Measurements from ENCODE around the gene GNAQ. TPM values are rescaled to one million over a fixed set of nuclear protein-coding genes. Genes with fewer than 3 reads are reported as not detected.

The GNAQ gene
- total and polyA plus RNA-seq, 2 donors = 42.2 to 78.5 TPM

DNA sequence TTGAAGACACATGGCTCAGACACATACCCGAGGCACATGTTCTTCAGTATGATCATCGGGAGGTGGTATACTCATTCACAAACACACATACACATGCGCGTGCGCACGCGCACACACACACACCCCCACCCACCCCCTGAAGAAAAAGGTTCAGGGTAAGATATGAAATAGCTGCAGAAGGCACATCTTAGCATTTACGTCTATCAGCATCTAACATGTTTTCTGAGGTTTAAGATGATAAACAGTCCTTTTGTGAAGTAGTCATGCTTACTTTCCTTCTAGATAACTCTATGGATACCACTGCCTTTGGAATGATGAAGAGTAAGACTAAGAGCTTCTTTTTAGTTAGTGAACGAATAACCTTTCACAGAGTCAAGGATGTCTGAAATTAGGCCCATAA is 278.4 kb downstream of the GNAQ start:
- no peaks in the 10 kb centered on the region for H3K4me1 ChIP-seq (ENCODE audit: insufficient read depth)
- no peak overlapping the region for H3K4me3 ChIP-seq (ENCODE audit: low read depth, low read length)
- no peak for DNase-seq (ENCODE audit: extremely low spot score)
- no peak overlapping the region for H3K27ac ChIP-seq (ENCODE audit: low read depth)
- peaks cover 1% of the 10 kb centered on the region for H3K36me3 ChIP-seq (ENCODE audit: insufficient read depth)
- 95% methylated on average over 9 of the region's 9 CpGs for WGBS

DNA sequence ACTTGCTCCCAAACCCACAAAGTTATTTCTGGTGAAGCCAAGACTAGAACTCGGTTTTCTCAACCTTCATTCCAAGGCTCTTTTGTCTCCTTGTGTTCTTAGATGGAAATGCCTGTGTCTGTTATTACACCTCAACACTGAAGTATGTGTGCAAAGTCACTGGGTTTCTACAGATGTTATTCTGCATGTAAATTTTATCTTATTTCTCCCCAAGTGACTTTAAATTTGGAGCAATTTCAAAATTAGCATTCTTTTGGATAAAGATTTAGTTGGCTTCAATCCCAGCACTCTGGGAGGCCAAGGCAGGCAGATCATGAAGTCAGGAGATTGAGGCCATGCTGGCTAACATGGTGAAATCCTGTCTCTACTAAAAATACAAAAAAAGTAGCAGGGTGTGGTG is 279.1 kb downstream of the GNAQ start:
- WGBS = 23% methylated on average over 1 of the region's 1 CpG
- Histone ChIP-seq H3K27ac (ENCODE audit: low read depth) (no peak overlapping the region), H3K36me3 (ENCODE audit: insufficient read depth) (peaks cover 1% of the 10 kb centered on the region), H3K4me1 (ENCODE audit: insufficient read depth) (no peaks in the 10 kb centered on the region), H3K4me3 (ENCODE audit: low read depth, low read length) (no peak overlapping the region)
- no peak for DNase-seq (ENCODE audit: extremely low spot score)

GRCh38 chr9:77751341-77752091 is 280.1 kb downstream of the GNAQ start:
- Histone ChIP-seq H3K36me3 (ENCODE audit: insufficient read depth) (no peaks in the 10 kb centered on the region), H3K27ac (ENCODE audit: low read depth) (no peak overlapping the region), H3K4me3 (ENCODE audit: low read depth, low read length) (no peak overlapping the region), H3K4me1 (ENCODE audit: insufficient read depth) (no peaks in the 10 kb centered on the region)
- DNase-seq (ENCODE audit: extremely low spot score) = peak; percentile 51
- WGBS = 27% methylated on average over 8 of the region's 8 CpGs

GRCh38 chr9:77750981-77751340 is 280.6 kb downstream of the GNAQ start:
- Histone ChIP-seq H3K36me3 (ENCODE audit: insufficient read depth) (no peaks in the 10 kb centered on the region), H3K27ac (ENCODE audit: low read depth) (no peak overlapping the region), H3K4me1 (ENCODE audit: insufficient read depth) (no peaks in the 10 kb centered on the region), H3K4me3 (ENCODE audit: low read depth, low read length) (no peak overlapping the region)
- DNase-seq (ENCODE audit: extremely low spot score) = no peak
- WGBS = 100% methylated on average over 1 of the region's 1 CpG

DNA sequence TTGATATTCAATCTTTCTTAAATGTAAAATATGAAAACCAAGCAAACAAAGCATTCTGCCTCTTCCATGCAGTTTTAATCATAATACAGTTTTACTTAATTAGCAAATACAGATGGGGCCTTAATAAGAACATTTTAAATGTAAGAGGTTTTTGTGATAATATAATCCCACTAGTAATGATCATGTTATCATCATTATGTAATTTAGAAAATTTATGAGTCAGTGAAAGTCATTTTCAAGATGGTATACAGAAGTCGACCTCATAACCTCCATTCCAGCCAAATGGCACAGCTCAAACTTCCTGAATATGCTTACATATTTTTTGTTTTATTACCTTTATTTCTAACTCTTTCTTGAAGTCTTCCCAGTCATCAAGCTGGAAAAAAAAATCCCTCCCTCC is 281.3 kb downstream of the GNAQ start:
- WGBS = 36% methylated on average over 1 of the region's 1 CpG
- DNase-seq (ENCODE audit: extremely low spot score) = no peak
- Histone ChIP-seq H3K4me1 (ENCODE audit: insufficient read depth) (no peaks in the 10 kb centered on the region), H3K27ac (ENCODE audit: low read depth) (no peak overlapping the region), H3K4me3 (ENCODE audit: low read depth, low read length) (no peak overlapping the region), H3K36me3 (ENCODE audit: insufficient read depth) (no peaks in the 10 kb centered on the region)

DNA sequence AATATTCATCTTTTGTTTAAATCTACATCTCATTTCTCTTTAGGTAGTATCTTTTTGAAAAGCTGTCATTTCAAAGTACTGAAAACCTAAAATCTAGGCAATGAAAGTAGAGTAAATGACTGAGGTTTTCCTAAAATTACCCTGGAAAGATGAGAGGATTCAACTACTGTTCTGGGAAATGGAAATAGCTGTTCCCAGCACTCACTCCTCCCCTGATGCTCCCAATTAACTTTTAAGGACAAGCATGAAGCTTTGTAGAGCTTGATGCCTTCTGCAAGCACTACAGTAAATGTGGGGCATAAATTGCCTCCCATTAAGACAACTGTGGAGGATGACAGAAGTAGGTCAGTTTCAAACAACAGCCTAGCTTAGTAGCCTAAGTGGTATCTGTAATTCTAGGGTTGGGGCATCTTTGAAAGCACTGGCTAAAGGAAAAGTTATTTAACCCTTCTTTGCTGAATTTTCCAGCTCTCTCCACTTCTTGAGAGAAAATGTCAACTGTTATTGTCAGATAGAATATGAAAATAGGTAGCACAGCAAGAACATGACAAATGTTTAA is 283.3 kb downstream of the GNAQ start:
- no peaks in the 10 kb centered on the region for H3K4me1 ChIP-seq (ENCODE audit: insufficient read depth)
- H3K36me3 ChIP-seq (ENCODE audit: insufficient read depth) = no peaks in the 10 kb centered on the region
- H3K4me3 ChIP-seq (ENCODE audit: low read depth, low read length) = no peak overlapping the region
- DNase-seq (ENCODE audit: extremely low spot score) = no peak
- no peak overlapping the region for H3K27ac ChIP-seq (ENCODE audit: low read depth)

- Histone ChIP-seq H3K4me1 (ENCODE audit: insufficient read depth) (no peaks in the 10 kb centered on the region), H3K4me3 (ENCODE audit: low read depth, low read length) (no peak overlapping the region), H3K27ac (ENCODE audit: low read depth) (no peak overlapping the region), H3K36me3 (ENCODE audit: insufficient read depth) (no peaks in the 10 kb centered on the region)
- no peak for DNase-seq (ENCODE audit: extremely low spot score)
These were observed 284.4 kb downstream of the GNAQ start for GRCh38 chr9:77747163-77747562.

DNA sequence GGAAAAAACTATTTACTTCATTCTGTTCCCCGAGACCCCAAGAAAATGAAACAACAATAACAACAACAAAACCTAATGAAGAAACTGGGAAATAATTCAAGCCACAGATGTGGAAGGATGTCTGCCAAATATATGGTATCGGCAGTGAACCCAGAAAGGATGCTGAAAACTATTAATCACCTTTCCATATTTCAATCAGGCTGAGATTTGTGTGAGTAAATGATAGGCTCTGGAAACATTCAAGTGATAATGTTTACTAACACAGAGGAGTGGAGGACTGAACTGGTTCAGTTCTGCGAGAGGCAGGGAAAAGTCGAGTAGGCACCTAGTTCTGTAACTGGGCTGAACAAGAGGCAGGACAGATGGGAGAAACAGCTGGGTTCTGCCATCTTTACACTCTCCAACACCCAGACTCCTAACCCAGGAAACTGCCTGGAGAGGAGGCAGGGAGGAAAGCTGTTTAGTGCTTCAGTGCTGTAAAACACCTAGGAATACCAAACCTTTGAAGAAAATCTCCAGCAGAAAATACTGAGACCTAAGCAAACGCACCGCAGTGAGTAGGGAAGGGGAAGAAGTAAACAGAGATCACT is 286.7 kb downstream of the GNAQ start:
- H3K27ac ChIP-seq (ENCODE audit: low read depth) = no peak overlapping the region
- no peaks in the 10 kb centered on the region for H3K36me3 ChIP-seq (ENCODE audit: insufficient read depth)
- 70% methylated on average over 6 of the region's 6 CpGs for WGBS
- no peak overlapping the region for H3K4me3 ChIP-seq (ENCODE audit: low read depth, low read length)
- no peaks in the 10 kb centered on the region for H3K4me1 ChIP-seq (ENCODE audit: insufficient read depth)
- DNase-seq (ENCODE audit: extremely low spot score) = no peak

DNA sequence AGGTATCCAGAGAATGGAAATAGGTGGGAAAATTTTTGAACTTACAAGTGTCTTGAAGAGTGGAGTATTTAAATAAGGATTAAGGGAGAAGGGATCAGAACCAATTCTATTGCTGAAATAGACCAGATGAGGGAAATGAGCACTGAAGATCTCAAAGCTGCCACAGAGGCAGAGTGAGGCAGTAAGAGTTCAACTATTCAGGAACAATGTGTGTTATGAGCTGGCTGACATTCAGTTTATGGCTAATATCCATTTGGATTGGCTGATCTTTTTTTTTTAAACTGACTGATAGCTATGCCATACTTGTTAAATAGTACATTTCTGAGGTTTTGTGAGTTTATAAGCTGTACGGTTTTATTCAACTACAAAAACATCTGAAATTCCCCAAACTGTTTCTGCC is 288.2 kb downstream of the GNAQ start:
- WGBS = 49% methylated on average over 1 of the region's 1 CpG
- no peaks in the 10 kb centered on the region for H3K4me1 ChIP-seq (ENCODE audit: insufficient read depth)
- no peak for DNase-seq (ENCODE audit: extremely low spot score)
- no peak overlapping the region for H3K4me3 ChIP-seq (ENCODE audit: low read depth, low read length)
- no peaks in the 10 kb centered on the region for H3K36me3 ChIP-seq (ENCODE audit: insufficient read depth)
- H3K27ac ChIP-seq (ENCODE audit: low read depth) = no peak overlapping the region

- Histone ChIP-seq H3K4me3 (ENCODE audit: low read depth, low read length) (no peak overlapping the region), H3K36me3 (ENCODE audit: insufficient read depth) (no peaks in the 10 kb centered on the region), H3K4me1 (ENCODE audit: insufficient read depth) (peaks cover 2% of the 10 kb centered on the region), H3K27ac (ENCODE audit: low read depth) (no peak overlapping the region)
- no peak for DNase-seq (ENCODE audit: extremely low spot score)
- WGBS = 95% methylated on average over 4 of the region's 4 CpGs
These were observed 292.7 kb downstream of the GNAQ start for GRCh38 chr9:77738932-77739331.

GRCh38 chr9:77735494-77735893 is 296.1 kb downstream of the GNAQ start:
- Histone ChIP-seq H3K36me3 (ENCODE audit: insufficient read depth) (no peaks in the 10 kb centered on the region), H3K4me1 (ENCODE audit: insufficient read depth) (peaks cover 2% of the 10 kb centered on the region), H3K27ac (ENCODE audit: low read depth) (no peak overlapping the region), H3K4me3 (ENCODE audit: low read depth, low read length) (no peak overlapping the region)
- WGBS = 51% methylated on average over 5 of the region's 5 CpGs
- DNase-seq (ENCODE audit: extremely low spot score) = no peak

DNA sequence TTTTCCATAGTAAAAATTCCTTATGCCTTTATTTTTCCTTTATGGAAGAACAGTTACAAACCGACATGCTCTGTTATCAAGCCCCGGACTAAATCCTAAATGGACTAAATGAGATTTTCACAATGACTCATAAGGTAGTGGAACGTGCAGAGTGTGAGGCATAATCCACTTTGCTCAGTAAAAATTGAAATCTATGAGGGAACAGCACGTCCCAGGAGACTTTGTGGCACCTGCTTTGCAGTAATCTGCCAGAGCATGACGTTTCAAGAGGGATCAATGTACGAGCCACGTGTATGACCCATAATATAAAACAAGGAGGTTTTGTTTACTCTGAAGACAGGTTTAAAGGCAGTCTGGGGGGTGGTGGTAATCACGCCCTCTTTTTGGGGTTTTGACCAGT is 299.7 kb downstream of the GNAQ start:
- H3K36me3 ChIP-seq (ENCODE audit: insufficient read depth) = no peaks in the 10 kb centered on the region
- no peak for DNase-seq (ENCODE audit: extremely low spot score)
- WGBS = 42% methylated on average over 8 of the region's 8 CpGs
- peaks cover 2% of the 10 kb centered on the region for H3K4me1 ChIP-seq (ENCODE audit: insufficient read depth)
- no peak overlapping the region for H3K4me3 ChIP-seq (ENCODE audit: low read depth, low read length)
- H3K27ac ChIP-seq (ENCODE audit: low read depth) = no peak overlapping the region

DNA sequence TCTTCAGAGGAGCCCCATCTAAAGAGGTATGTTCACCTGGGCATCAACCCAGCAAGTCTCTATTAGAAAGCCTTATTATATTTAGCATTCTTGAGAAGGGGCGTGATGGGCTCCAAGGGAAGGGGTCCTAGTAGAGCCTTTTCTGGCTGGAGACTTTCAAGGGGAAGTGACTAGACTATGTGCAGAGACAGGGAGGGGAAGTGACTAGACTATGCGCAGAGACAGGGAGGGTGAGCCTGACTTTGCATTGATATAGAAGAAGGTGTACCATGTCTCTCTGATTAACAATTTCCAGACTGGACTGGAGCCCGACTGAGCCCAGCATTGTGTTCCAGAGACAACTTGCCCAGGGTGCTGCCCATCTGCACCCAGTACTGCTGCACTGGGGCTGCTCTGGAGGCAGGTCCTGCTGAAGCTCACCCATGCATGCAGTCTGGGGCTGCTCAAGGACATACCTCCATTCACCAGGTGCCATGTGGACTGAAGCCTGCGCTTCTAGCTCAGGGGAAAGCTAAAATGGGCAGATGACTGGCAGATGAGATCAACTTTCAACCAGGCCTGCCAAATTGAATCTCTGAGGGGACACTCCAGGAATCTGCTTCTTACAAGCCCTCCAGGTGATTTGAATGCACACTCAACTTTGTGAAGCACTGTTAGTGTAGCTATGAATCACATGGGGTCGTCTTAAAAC is 300.5 kb downstream of the GNAQ start:
- 86% methylated on average over 5 of the region's 5 CpGs for WGBS
- peaks cover 2% of the 10 kb centered on the region for H3K4me1 ChIP-seq (ENCODE audit: insufficient read depth)
- no peak overlapping the region for H3K4me3 ChIP-seq (ENCODE audit: low read depth, low read length)
- no peak for DNase-seq (ENCODE audit: extremely low spot score)
- no peak overlapping the region for H3K27ac ChIP-seq (ENCODE audit: low read depth)
- no peaks in the 10 kb centered on the region for H3K36me3 ChIP-seq (ENCODE audit: insufficient read depth)

DNA sequence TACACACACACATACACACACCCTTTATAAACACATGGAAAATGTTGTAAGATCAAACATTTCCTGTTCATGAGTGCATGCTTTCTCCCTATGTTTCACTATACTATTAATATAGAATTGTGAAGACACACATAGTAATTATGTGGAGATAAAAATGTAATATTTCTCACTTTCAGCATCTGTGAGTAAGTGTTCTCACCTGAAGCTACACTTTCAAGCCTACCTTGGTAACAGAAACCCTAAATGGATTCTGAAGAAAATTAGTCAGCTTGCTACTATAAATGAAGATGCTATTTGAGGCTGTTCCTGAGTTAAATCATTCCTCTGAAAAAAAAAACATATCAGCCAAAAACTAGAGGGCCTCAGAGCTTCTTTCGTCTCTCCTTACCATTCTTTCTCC is 302.4 kb downstream of the GNAQ start:
- Histone ChIP-seq H3K36me3 (ENCODE audit: insufficient read depth) (no peaks in the 10 kb centered on the region), H3K4me3 (ENCODE audit: low read depth, low read length) (no peak overlapping the region), H3K4me1 (ENCODE audit: insufficient read depth) (no peaks in the 10 kb centered on the region), H3K27ac (ENCODE audit: low read depth) (no peak overlapping the region)
- DNase-seq (ENCODE audit: extremely low spot score) = no peak
- WGBS = 88% methylated on average over 1 of the region's 1 CpG
